Heart right ventricle (tissue), 16 donors: ENCODE data around the gene SLC26A3. TPM values are rescaled to one million over a fixed set of nuclear protein-coding genes. Genes with fewer than 3 reads are reported as not detected.

Experiments
- ATAC-seq, 8 donors: fragments of 200-7000 bp; cut with Tn5 transposase; one replicate each; pipeline ENCODE4 v1.9.1; 2020; ENCODE audit warnings: mild to moderate bottlenecking in 8 of 8, moderate library complexity in 8 of 8, moderate number of reproducible peaks in 1 of 8
- DNase-seq, 2 donors: peaks; one replicate each; pipeline ENCODE4 v3.0.0-alpha.2; 2020
- H3K27ac ChIP-seq, 10 donors: fragments of 200-600 bp; sonication (generic) in 2 of 10; one replicate each; pipeline versions ENCODE4 v1.5.0 to v1.8.0; 2020 to 2022; ENCODE audit warnings: mild to moderate bottlenecking in 3 of 10
- H3K27me3 ChIP-seq, 7 donors: fragments of 200-600 bp; one replicate each; pipeline ENCODE4 v1.8.0; 2021 to 2022; ENCODE audit warnings: mild to moderate bottlenecking in 2 of 7
- H3K36me3 ChIP-seq, 9 donors: fragments of 200-600 bp; sonication (generic) in 1 of 9; one replicate each; pipeline versions ENCODE4 v1.5.0 to v1.8.0; 2020 to 2022; ENCODE audit warnings: mild to moderate bottlenecking in 2 of 9
- H3K4me1 ChIP-seq, 9 donors: fragments of 200-600 bp; sonication (generic) in 1 of 9; one replicate each; pipeline versions ENCODE4 v1.5.0 to v1.8.0; 2020 to 2022; ENCODE audit warnings: mild to moderate bottlenecking in 4 of 9
- H3K4me3 ChIP-seq, 10 donors: fragments of 200-600 bp; sonication (generic) in 2 of 10; one replicate each; pipeline versions ENCODE4 v1.5.0 to v1.8.0; 2020 to 2022; ENCODE audit warnings: mild to moderate bottlenecking in 7 of 10, moderate library complexity in 2 of 10
- H3K9me3 ChIP-seq, 11 donors: fragments of 200-600 bp in 10 of 11; sonication (generic) in 2 of 11; one replicate each; pipeline versions ENCODE4 v1.5.0 to v1.8.0; 2013 to 2022; ENCODE audit warnings: mild to moderate bottlenecking in 2 of 11, control low read depth in 1 of 11, moderate library complexity in 1 of 11
- CTCF ChIP-seq, 9 donors: fragments of 200-600 bp; sonication (generic) in 2 of 9; IDR thresholded peaks; one replicate each; pipeline versions ENCODE4 v1.5.0 to v1.8.0; 2021 to 2022; ENCODE audit warnings: antibody characterized with exemption in 9 of 9, mild to moderate bottlenecking in 5 of 9, moderate library complexity in 1 of 9
- WGBS, 2 donors: extraction: QIAGEN DNeasy Blood & Tissue Kit; methylation state at CpG; one replicate each; pipeline ENCODE4 v1.1.7; 2013; ENCODE audit warnings: inconsistent platforms in 1 of 2; 5-methylcytosine and 5-hydroxymethylcytosine counted together
- intact Hi-C, 10 donors: fragments of 100-400 bp; cut with DNase I; formaldehyde crosslinking; loops; one replicate each; pipeline versions ENCODE4 v1.11.1 to v1.14.2; 2022
- polyA plus RNA-seq, 2 donors: library from polyadenylated mRNA; stranded (reverse); fragments of 200-250 nt; gene quantifications; one replicate each; pipeline ENCODE4 v1.2.3, GENCODE V29; 2013
- total RNA-seq, 10 donors: library from RNA; stranded (reverse); fragmentation: NEBNext Ultra II Directional in 3 of 10; extraction: Animal tissue kit (Norgen Biotek cat#: 25700) in 3 of 10; gene quantifications; one replicate each; pipeline versions ENCODE4 v1.2.1 to v1.2.4, GENCODE V29; 2021 to 2023
- donor health status: Arrhythmogenic right ventricular cardiomyopathy.
- donor health status: ischemic (EF 13 %, LVEDD 7.1; RV severe dilation, severe dysfunction).
- donor health status: healthy with polysubstance abuse.
- donor health status: DM: no; HTN: yes; CAD: no.
- donor health status: DM: no; HTN: no; CAD: no.
- donor health status: ischemic (EF 25% LVEDD 6.9; RV normal size, moderate dysfunction).
- donor health status: ischemic (EF 25% LVEDD 5.7; RV mildly dilated, moderate dysfunction).
- donor health status: healthy.
- donor health status: DM: yes; HTN: yes; CAD: no.
- donor health status: Ischemic cardiomyopathy.
- donor health status: ischemic (EF 35%, LVEDD 5.7; RV mildly dilated, moderate dysfunction).
- donor health status: nonischemic (EF 11% LVEDD 7.7; RV severe dilation, severe dysfunction).
- donor health status: DM: yes; HTN: yes; CAD: no.
- donor health status: PGD.
- donor health status: ischemic (EF 29% LVEDD 5.4; RV normal size, mild dysfunction).
- donor health status: nonischemic (EF 23%, LVEDD 6.1; RV moderate dilation, normal function).

SLC26A3 gene
- total and polyA plus RNA-seq, 12 donors = not detected

DNA sequence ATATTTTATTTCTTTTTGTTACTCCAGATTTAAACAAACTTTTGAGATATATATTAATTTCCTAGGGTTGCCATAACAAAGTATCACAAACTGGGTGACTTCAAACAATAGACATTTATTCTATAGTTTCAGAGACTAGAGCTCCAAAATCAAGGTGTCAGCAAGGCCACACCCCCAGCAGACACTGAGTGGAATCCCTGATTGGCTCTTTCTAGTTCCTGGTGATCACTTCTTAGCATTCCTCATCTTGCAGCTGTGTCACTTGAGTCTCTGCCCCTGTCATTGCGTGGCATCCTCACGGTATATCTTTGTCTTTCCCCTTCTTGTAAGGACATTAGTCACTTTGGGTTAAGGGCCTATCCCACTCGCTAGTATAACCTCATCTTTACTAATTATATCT is 7.6 kb upstream of the SLC26A3 start:
- intact Hi-C loops = no loop called here
- Histone ChIP-seq H3K4me3 (no peak overlapping the region), H3K36me3 (no peaks in the 10 kb centered on the region), H3K27me3 (peaks cover 0 to 4% (median 0%) of the 10 kb centered on the region in 7 donors), H3K9me3 (no peaks in the 10 kb centered on the region), H3K27ac (no peak overlapping the region), H3K4me1 (no peaks in the 10 kb centered on the region)
- no peak for TF ChIP-seq CTCF (IDR thresholded peaks at IDR 0.05)
- DNase-seq (no peak), ATAC-seq (no peak)
- 66 to 77% methylated on average over 3 of the region's 3 CpGs for WGBS, 2 donors

DNA sequence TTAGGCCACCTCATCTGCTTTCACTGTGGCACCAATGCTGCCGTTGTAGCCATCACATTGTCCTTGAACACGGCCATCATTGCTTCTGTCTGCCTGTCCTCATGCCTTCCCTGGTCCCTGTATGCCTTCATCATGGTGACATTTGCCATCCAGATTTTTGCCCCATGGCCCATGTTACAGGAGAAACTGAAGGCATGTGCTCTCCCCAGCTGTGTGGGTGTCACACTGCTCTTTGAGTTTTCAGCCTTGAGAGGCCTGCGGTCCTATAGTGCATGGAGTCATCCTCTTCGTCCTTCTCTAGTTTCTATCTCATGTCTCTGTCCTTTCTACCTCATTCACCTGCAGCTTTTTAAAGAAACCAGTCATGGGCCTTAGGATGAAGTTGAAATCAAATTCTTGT is 6.2 kb upstream of the SLC26A3 start:
- Histone ChIP-seq H3K4me1 (no peaks in the 10 kb centered on the region), H3K4me3 (no peak overlapping the region), H3K9me3 (no peaks in the 10 kb centered on the region), H3K36me3 (no peaks in the 10 kb centered on the region), H3K27ac (no peak overlapping the region), H3K27me3 (peaks cover 0 to 5% (median 0%) of the 10 kb centered on the region in 7 donors)
- DNase-seq (no peak), ATAC-seq (no peak)
- 86 to 89% methylated on average over 4 of the region's 4 CpGs for WGBS, 2 donors
- TF ChIP-seq CTCF (IDR thresholded peaks at IDR 0.05) = no peak
- intact Hi-C loops = no loop called here

DNA sequence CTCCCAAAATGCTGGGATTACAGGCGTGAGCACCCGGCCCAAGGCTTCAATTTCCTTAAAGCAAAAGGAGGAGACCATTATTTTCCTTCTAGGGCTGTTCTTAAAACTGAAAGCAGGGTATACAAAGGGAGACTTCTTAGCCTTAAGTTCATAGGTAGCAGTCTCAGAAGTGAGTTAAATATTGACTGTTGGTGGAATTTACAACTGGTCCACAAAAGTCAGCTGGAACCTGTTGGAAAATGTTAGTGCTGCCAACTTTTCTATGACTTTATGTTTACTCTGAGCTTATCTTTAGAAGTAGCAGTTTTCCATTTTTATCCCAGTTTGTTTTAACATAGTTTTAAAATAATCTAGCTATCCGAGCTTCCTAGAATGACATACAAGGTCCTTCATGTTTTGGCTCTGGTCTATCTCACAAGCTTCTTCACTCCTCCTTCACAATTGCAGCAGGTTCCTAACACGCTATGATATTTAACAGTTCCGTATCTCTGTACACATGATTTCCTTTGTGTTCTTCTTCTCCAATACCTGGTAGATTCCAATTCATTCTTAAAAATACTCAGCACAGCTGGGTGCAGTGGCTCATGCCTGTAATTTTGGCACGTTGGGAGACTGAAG is 3.3 kb downstream of the SLC26A3 start:
- Histone ChIP-seq H3K27me3 (peaks cover 0 to 4% (median 0%) of the 10 kb centered on the region in 7 donors), H3K27ac (no peak overlapping the region), H3K4me1 (peaks cover 0 to 8% (median 0%) of the 10 kb centered on the region in 9 donors), H3K36me3 (no peaks in the 10 kb centered on the region), H3K4me3 (no peak overlapping the region), H3K9me3 (no peaks in the 10 kb centered on the region)
- intact Hi-C loops = no loop called here
- ATAC-seq (no peak), DNase-seq (no peak)
- TF ChIP-seq CTCF (IDR thresholded peaks at IDR 0.05) = no peak
- 40 to 50% methylated on average over 6 of the region's 6 CpGs for WGBS, 2 donors

GRCh38 chr7:107792364-107792763 is 10.7 kb downstream of the SLC26A3 start:
- WGBS, 2 donors = 89 to 90% methylated on average over 6 of the region's 6 CpGs
- ATAC-seq (no peak), DNase-seq (no peak)
- H3K27me3 ChIP-seq = no peaks in the 10 kb centered on the region
- no peak overlapping the region for H3K27ac ChIP-seq
- H3K9me3 ChIP-seq = no peaks in the 10 kb centered on the region
- TF ChIP-seq CTCF (IDR thresholded peaks at IDR 0.05) = no peak
- intact Hi-C loops = no loop called here
- no peaks in the 10 kb centered on the region for H3K4me1 ChIP-seq
- H3K36me3 ChIP-seq = no peaks in the 10 kb centered on the region
- H3K4me3 ChIP-seq = no peak overlapping the region
